WTC11 (cell line): Measurements from ENCODE around the gene CYP24A1. TPM values are rescaled to one million over a fixed set of nuclear protein-coding genes. Genes with fewer than 3 reads are reported as not detected.

ENCODE experiments used
- ATAC-seq: fragments of 200-7000 bp; cut with Tn5 transposase; 2 replicates; pipeline ENCODE4 v1.10.0; 2021; ENCODE audit warnings: mild to moderate bottlenecking, moderate library complexity
- CTCF ChIA-PET: fragments of 300-600 bp; sonication (Branson Sonifier 250); formaldehyde crosslinking; loops from one replicate; lab custom pipeline; 2021; ENCODE audit warnings: antibody characterized with exemption; lab: Charles Lee
- POLR2A ChIA-PET: fragments of 350-600 bp; sonication (Branson Sonifier 250); formaldehyde crosslinking; loops from one replicate; lab custom pipeline; 2021; ENCODE audit warnings: antibody characterized with exemption; lab: Charles Lee
- DNase-seq: peaks from one replicate; pipeline ENCODE4 v3.0.0; 2021; ENCODE audit warnings: low spot score
- H3K27ac Mint-ChIP-seq: 2 replicates; pipeline ENCODE4 v1.8.0; 2021; ENCODE audit warnings: mixed read lengths
- H3K27me3 Mint-ChIP-seq: 2 replicates; pipeline ENCODE4 v1.8.0; 2021; ENCODE audit warnings: low read depth, mild to moderate bottlenecking, moderate library complexity, mixed read lengths
- H3K36me3 Mint-ChIP-seq: 2 replicates; pipeline ENCODE4 v1.8.0; 2021; ENCODE audit warnings: mixed read lengths
- H3K4me1 Mint-ChIP-seq: 2 replicates; pipeline ENCODE4 v1.8.0; 2022; ENCODE audit warnings: mixed read lengths
- H3K4me3 Mint-ChIP-seq: 2 replicates; pipeline ENCODE4 v1.8.0; 2021; ENCODE audit warnings: mild to moderate bottlenecking, moderate library complexity, mixed read lengths
- H3K9me3 Mint-ChIP-seq: 2 replicates; pipeline ENCODE4 v1.8.0; 2021; ENCODE audit warnings: mixed read lengths
- CREM ChIP-seq: sonication (generic); formaldehyde crosslinking; IDR thresholded peaks from 2 replicates; pipeline ENCODE4 v1.8.1; 2022; ENCODE audit warnings: mild to moderate bottlenecking, missing genetic modification reagents, moderate library complexity
- IRF2 ChIP-seq: sonication (generic); formaldehyde crosslinking; IDR thresholded peaks from 2 replicates; pipeline ENCODE4 v1.8.0; 2022; ENCODE audit warnings: low read depth, missing genetic modification reagents, borderline replicate concordance
- JUN ChIP-seq: sonication (generic); formaldehyde crosslinking; IDR thresholded peaks from 2 replicates; pipeline ENCODE4 v1.8.0; 2023; ENCODE audit warnings: mild to moderate bottlenecking, missing genetic modification reagents
- NFE2L1 ChIP-seq: sonication (generic); formaldehyde crosslinking; IDR thresholded peaks from 2 replicates; pipeline ENCODE4 v1.8.1; 2023; ENCODE audit warnings: missing genetic modification reagents
- OVOL2 ChIP-seq: fragments of 250-450 bp; sonication (Bioruptor Pico); IDR thresholded peaks from 2 replicates; pipeline ENCODE4 v1.9.0; 2021; ENCODE audit warnings: mild to moderate bottlenecking, borderline replicate concordance
- RELA ChIP-seq: sonication (generic); formaldehyde crosslinking; IDR thresholded peaks from 2 replicates; pipeline ENCODE4 v1.8.1; 2022; ENCODE audit warnings: missing genetic modification reagents, mild to moderate bottlenecking, borderline replicate concordance
- RORB ChIP-seq: fragments of 250-450 bp; sonication (Bioruptor Pico); IDR thresholded peaks from 2 replicates; pipeline ENCODE4 v1.9.0; 2021; ENCODE audit warnings: mild to moderate bottlenecking
- SMAD3 ChIP-seq: sonication (generic); formaldehyde crosslinking; IDR thresholded peaks from 2 replicates; pipeline ENCODE4 v1.8.0; 2022; ENCODE audit warnings: missing genetic modification reagents, mild to moderate bottlenecking, borderline replicate concordance
- SOX15 ChIP-seq: fragments of 250-450 bp; sonication (Bioruptor Pico); IDR thresholded peaks from 2 replicates; pipeline ENCODE4 v1.9.0; 2021; ENCODE audit warnings: mild to moderate bottlenecking
- SP1 ChIP-seq: sonication (generic); formaldehyde crosslinking; conservative IDR thresholded peaks from 2 replicates; pipeline ENCODE4 v1.8.1; 2022; ENCODE audit warnings: missing genetic modification reagents
- TEAD4 ChIP-seq: sonication (generic); formaldehyde crosslinking; IDR thresholded peaks from 2 replicates; pipeline ENCODE4 v1.8.0; 2022; ENCODE audit warnings: mild to moderate bottlenecking, missing genetic modification reagents
- ZNF138 ChIP-seq: sonication (generic); formaldehyde crosslinking; conservative IDR thresholded peaks from 2 replicates; pipeline ENCODE4 v1.8.1; 2022; ENCODE audit warnings: mild to moderate bottlenecking, moderate library complexity, missing genetic modification reagents
- ZNF671 ChIP-seq: fragments of 250-450 bp; sonication (Bioruptor Pico); IDR thresholded peaks from 2 replicates; pipeline ENCODE4 v1.8.0; 2021; ENCODE audit warnings: mild to moderate bottlenecking
- total RNA-seq: library from RNA; stranded (reverse); gene quantifications from 3 replicates; pipeline ENCODE4 v1.2.3, GENCODE V29; 2021
- TF ChIP-seq, protein P1 (sequence below): fragments of 250-450 bp; sonication (Bioruptor Pico); conservative IDR thresholded peaks from 2 replicates; pipeline ENCODE4 v1.9.0; 2021; ENCODE audit warnings: mild to moderate bottlenecking
- TF ChIP-seq, protein P2 (sequence below): sonication (generic); formaldehyde crosslinking; IDR thresholded peaks from 2 replicates; pipeline ENCODE4 v1.8.1; 2023; ENCODE audit warnings: mild to moderate bottlenecking, missing genetic modification reagents, moderate library complexity
- TF ChIP-seq, protein P3 (sequence below): sonication (generic); formaldehyde crosslinking; IDR thresholded peaks from 2 replicates; pipeline ENCODE4 v1.8.0; 2023; ENCODE audit warnings: missing genetic modification reagents, mild to moderate bottlenecking, borderline replicate concordance
- TF ChIP-seq, protein P4 (sequence below): fragments of 250-450 bp; sonication (Bioruptor Pico); IDR thresholded peaks from 2 replicates; pipeline ENCODE4 v1.8.0; 2021; ENCODE audit warnings: mild to moderate bottlenecking
- TF ChIP-seq, protein P5 (sequence below): sonication (generic); formaldehyde crosslinking; IDR thresholded peaks from 2 replicates; pipeline ENCODE4 v1.8.0; 2022; ENCODE audit warnings: mild to moderate bottlenecking, missing genetic modification reagents

Gene CYP24A1
- total RNA-seq, 1 experiment from 2014 or later = not detected

DNA sequence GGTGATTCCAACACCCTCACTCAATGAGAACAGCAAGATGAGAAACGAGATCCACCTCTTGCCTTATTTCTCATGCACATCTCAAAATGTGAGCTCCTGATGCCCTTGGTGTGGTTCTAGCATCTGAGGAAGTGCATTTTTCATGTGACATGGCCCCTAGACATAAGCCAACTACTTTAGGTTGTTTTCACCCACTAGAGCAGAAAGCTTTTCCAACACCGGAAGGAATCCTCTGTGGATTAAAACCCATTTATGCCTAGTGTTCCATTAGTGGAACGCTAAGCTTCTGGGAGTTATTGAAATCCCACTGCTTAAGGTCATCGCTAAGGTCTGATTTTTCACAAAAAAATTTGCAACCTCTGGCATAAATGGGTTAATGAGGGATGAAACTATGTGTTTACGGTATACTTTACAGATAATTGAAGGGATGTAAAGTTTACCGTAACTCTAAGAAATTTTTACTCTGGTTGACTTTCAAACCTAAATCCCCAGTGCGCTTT is 24.0 kb downstream of the CYP24A1 start:
- no peaks in the 10 kb centered on the region; the same call in 1 of the 2 replicates for H3K27me3 Mint-ChIP-seq
- H3K9me3 Mint-ChIP-seq = no peaks in the 10 kb centered on the region
- CTCF ChIA-PET = no interaction called here

DNA sequence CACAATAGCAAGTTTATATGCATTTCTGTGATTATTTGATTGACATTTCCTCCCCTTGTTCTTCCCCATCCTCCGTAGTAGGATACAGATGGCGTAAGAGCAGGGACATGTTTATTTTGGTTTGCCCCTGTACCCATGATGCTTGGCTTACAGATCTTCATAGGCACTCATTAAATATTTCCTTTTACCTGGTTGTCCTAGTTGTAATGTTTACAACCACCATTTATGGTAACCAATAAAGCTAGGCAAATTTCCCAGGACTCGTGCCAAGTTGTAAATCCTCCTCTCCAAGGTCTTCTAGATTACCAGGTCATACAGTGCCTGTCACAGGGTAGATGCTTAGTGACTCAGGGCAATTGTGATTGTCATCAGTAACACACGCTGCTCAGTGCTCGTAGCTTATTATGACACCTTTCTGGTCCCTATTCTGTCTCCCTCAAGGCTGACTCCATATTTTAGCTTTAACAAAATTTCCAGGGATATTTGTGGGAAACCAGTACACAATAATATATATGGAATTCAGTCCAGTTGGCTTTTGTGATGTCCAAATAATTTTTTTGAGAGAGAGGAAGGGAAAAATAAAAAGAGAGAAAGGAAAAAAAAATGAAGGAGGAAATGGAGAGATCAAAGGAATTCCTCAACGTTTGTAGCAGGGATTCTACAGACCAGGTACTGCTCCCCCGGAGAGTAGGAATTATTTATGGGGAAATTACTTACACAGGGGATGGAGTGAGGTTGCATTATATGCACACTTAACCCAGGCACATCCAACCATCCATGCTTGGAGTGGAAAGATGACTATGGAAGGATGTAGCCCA is 24.6 kb downstream of the CYP24A1 start:
- Mint-ChIP-seq H3K36me3 (no peaks in the 10 kb centered on the region), H3K9me3 (no peaks in the 10 kb centered on the region), H3K4me1 (peaks cover 12% of the 10 kb centered on the region), H3K4me3 (no peak overlapping the region), H3K27me3 (no peaks in the 10 kb centered on the region; the same call in 1 of the 2 replicates), H3K27ac (no peak overlapping the region)
- DNase-seq (no peak), ATAC-seq (no peak)
- ChIA-PET CTCF (interaction anchor here (0.5 to 0.7 kb wide), 2 partner anchors 46 to 66 kb away, joined by 3 to 7 read pairs; no protein-coding TSS in a partner anchor), POLR2A (no interaction called here)
- TF ChIP-seq SOX15 (CRISPR knock-in tag) (no peak), SP1 (CRISPR knock-in tag) (no peak), SMAD3 (no peak), ZNF138 (CRISPR knock-in tag) (no peak)
- TF ChIP-seq, protein P1, sequence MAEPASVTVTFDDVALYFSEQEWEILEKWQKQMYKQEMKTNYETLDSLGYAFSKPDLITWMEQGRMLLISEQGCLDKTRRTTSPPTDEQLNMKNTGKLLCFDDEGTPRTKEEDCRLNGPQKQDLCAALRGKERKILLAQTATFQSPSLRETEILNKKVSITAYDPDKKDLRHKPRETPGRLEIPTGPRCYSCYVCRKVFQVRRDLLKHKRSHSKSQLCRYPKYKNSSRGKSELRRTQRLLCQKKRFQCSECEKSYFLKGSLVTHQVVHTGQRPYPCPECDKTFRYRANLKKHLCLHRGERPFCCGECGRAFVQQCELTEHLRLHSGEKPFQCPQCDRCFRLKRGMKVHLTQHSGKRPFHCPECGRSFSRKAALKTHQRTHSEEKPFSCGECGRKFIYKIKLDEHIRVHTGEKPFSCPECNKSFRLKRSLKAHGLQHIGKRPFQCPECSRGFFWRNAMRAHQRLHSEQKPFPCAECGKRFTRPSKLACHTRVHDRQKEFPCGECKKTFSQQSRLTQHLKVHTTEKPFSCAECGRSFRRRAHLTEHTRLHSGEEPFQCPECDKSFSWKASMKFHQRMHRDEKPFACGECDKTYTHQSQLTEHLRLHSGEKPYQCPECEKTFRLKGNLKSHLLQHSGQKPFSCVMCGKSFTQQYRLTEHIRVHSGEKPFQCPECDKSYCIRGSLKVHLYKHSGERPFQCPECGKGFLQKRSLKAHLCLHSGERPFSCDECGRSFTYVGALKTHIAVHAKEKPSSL = no peak

More for the DNA sequence above, 24.0 kb downstream of the CYP24A1 start:
- no peak for DNase-seq
- POLR2A ChIA-PET = no interaction called here
- ATAC-seq = no peak
- Mint-ChIP-seq H3K4me3 (no peak overlapping the region), H3K4me1 (peaks cover 12% of the 10 kb centered on the region)
- TF ChIP-seq, protein P2, sequence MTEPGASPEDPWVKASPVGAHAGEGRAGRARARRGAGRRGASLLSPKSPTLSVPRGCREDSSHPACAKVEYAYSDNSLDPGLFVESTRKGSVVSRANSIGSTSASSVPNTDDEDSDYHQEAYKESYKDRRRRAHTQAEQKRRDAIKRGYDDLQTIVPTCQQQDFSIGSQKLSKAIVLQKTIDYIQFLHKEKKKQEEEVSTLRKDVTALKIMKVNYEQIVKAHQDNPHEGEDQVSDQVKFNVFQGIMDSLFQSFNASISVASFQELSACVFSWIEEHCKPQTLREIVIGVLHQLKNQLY (CRISPR knock-in tag) = no peak
- TF ChIP-seq OVOL2 (CRISPR knock-in tag) (no peak), JUN (CRISPR knock-in tag) (no peak), ZNF138 (CRISPR knock-in tag) (no peak), ZNF671 (CRISPR knock-in tag) (no peak), RORB (no peak), NFE2L1 (CRISPR knock-in tag) (no peak), IRF2 (CRISPR knock-in tag) (no peak), CREM (CRISPR knock-in tag) (no peak), TEAD4 (no peak), RELA (CRISPR knock-in tag) (no peak)
- TF ChIP-seq, protein P3, sequence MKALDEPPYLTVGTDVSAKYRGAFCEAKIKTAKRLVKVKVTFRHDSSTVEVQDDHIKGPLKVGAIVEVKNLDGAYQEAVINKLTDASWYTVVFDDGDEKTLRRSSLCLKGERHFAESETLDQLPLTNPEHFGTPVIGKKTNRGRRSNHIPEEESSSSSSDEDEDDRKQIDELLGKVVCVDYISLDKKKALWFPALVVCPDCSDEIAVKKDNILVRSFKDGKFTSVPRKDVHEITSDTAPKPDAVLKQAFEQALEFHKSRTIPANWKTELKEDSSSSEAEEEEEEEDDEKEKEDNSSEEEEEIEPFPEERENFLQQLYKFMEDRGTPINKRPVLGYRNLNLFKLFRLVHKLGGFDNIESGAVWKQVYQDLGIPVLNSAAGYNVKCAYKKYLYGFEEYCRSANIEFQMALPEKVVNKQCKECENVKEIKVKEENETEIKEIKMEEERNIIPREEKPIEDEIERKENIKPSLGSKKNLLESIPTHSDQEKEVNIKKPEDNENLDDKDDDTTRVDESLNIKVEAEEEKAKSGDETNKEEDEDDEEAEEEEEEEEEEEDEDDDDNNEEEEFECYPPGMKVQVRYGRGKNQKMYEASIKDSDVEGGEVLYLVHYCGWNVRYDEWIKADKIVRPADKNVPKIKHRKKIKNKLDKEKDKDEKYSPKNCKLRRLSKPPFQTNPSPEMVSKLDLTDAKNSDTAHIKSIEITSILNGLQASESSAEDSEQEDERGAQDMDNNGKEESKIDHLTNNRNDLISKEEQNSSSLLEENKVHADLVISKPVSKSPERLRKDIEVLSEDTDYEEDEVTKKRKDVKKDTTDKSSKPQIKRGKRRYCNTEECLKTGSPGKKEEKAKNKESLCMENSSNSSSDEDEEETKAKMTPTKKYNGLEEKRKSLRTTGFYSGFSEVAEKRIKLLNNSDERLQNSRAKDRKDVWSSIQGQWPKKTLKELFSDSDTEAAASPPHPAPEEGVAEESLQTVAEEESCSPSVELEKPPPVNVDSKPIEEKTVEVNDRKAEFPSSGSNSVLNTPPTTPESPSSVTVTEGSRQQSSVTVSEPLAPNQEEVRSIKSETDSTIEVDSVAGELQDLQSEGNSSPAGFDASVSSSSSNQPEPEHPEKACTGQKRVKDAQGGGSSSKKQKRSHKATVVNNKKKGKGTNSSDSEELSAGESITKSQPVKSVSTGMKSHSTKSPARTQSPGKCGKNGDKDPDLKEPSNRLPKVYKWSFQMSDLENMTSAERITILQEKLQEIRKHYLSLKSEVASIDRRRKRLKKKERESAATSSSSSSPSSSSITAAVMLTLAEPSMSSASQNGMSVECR (CRISPR knock-in tag) = no peak
- TF ChIP-seq, protein P4, sequence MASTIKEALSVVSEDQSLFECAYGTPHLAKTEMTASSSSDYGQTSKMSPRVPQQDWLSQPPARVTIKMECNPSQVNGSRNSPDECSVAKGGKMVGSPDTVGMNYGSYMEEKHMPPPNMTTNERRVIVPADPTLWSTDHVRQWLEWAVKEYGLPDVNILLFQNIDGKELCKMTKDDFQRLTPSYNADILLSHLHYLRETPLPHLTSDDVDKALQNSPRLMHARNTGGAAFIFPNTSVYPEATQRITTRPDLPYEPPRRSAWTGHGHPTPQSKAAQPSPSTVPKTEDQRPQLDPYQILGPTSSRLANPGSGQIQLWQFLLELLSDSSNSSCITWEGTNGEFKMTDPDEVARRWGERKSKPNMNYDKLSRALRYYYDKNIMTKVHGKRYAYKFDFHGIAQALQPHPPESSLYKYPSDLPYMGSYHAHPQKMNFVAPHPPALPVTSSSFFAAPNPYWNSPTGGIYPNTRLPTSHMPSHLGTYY (CRISPR knock-in tag) = no peak
- TF ChIP-seq, protein P1 = no peak
- TF ChIP-seq, protein P5, sequence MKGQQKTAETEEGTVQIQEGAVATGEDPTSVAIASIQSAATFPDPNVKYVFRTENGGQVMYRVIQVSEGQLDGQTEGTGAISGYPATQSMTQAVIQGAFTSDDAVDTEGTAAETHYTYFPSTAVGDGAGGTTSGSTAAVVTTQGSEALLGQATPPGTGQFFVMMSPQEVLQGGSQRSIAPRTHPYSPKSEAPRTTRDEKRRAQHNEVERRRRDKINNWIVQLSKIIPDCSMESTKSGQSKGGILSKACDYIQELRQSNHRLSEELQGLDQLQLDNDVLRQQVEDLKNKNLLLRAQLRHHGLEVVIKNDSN (CRISPR knock-in tag) = no peak
- TF ChIP-seq, all 79 proteins: peak for 0
- Mint-ChIP-seq H3K36me3 (no peaks in the 10 kb centered on the region), H3K27ac (no peak overlapping the region)
